ENCODE measurements around the gene DEF6.
A peak's percentile ranks its signal among the peaks of the same experiment; 100 is the strongest.

DEF6 gene

DNA sequence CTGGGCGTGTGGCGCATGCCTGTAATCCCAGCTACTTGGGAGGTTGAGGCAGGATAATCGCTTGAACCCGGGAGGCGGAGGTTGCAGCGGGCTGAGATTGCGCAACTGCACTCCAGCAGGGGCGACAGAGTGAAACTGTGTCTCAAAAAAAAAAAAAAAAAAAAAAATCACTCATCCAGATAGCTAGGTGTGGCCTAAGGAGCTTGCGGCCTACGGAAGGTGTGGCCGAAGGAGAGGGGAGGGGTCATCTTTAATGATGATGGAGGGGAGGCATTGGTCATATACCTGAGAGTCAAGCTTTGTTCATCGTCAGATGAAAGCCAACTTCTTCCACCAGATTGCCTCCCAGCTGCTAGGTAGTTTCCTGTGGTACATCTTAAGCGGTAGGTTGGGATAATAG lies 43.9 kb downstream of the DEF6 start:
- no peak for TF ChIP-seq CTCF (IDR thresholded peaks at IDR 0.05)
- DNase-seq (ENCODE audit: low spot score) = no peak
- Histone ChIP-seq H3K27ac (no peak overlapping the region), H3K4me3 (no peak overlapping the region)

DNA sequence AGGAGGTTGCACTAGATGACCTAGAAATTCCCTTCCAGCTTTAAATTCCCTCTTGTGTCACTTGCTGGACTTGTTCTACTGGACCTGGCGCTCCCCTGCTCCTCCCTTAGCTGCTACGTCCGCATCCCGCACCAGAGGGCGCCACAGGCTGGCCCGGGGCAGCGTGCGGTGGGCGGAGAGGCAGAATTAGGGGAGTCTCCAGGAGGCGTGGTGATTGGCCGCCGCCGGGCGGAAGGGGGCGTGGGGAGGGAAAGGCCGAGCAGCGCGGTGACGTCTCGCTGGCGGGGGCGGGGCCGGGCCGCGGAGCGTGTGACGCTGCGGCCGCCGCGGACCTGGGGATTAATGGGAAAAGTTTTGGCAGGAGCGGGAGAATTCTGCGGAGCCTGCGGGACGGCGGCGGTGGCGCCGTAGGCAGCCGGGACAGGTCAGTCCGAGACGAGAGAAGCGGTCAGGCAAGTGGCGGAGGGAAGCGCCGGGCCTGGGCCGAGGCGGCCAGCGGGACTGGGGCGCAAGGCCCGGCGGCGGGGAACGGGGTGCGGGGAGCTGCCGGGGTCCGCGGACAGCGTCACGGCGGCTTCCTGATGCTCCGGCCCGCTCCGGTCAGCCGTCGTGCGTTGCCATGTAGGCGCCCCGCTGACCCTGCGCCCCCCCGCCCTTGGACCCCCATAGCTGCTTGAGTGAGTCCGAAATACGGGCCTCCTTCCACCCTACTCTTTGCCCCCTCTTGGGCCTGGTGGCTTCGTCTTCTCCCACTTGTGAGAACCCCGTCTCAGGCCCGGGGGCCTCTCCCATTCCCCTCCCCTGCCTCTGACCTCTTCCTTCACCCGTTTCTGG lies 44.9 kb downstream of the DEF6 start, which contains the start of gene PPARD:
TSS of gene PPARD (plus strand) at position 301 of the 834 bp plus-strand sequence. CDS start 68,530 bp downstream, outside the sequence.
- DNase-seq (ENCODE audit: low spot score) = peak; percentile 98
- peak within 1 kb of the TSS; percentile 92 for H3K27ac ChIP-seq
- peak within 1 kb of the TSS; percentile 90 for H3K4me3 ChIP-seq
- peak; percentile 97 for TF ChIP-seq CTCF (IDR thresholded peaks at IDR 0.05)

GRCh38 chr6:35343092-35343834 lies 45.6 kb downstream of the DEF6 start:
- peak overlapping the region; percentile 92 for H3K27ac ChIP-seq
- peak overlapping the region; percentile 90 for H3K4me3 ChIP-seq
- TF ChIP-seq CTCF (IDR thresholded peaks at IDR 0.05) = no peak
- DNase-seq (ENCODE audit: low spot score) = no peak

DNA sequence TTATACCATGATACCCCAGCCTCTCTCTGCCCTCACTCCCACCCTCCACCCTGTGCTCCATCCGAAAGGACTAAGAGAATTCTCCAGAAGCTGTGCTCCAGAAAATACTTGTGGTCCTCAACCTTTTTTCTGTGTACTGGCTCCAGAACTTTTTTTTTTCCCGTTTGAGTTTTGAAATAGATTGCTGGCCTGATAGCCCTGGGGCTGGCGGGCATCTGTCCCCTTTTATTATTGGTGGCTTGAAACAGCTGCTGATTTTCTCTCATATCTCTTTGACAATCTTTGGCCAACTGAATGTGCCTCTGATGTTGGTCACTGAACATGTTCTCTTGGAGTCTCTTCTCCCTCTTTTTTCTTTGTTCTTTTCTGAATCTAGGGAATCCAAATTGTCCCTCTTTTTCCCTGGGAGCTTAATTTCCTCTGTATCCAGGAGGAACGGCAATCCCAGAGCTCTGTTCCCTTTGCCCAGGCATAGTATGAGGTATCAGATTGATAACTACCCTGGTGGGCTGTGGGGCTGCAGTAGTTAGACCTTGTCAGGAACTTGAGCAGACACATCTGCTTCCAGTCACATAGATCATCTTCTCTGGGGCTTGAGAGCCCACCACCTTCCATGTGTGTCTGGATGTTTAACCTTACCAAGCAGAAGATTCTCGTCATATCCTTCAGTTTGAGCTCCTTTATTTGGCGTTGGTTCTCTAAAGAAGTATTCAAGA lies 46.4 kb downstream of the DEF6 start:
- peak overlapping the region; percentile 30 to 92 for H3K27ac ChIP-seq
- DNase-seq (ENCODE audit: low spot score) = no peak
- peak overlapping the region; percentile 90 for H3K4me3 ChIP-seq
- no peak for TF ChIP-seq CTCF (IDR thresholded peaks at IDR 0.05)

DNA sequence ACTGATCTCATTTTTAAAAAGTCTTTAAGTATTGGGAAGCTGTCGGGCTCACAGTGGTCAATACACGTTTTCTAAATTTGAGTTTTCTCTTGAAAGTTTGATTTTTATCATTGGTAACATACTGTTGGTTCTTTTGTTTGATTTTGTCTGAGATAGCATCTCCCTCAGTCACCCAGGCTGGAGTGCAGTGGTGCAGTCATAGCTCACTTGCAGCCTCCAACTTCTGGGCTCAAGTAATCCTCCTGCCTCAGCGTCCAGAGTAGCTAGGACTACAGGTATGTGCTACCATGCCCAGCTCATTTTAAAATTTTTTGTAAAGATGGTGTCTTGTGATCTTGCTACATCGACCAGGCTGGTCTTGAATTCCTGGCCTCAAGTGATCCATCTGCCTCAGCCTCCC lies 53.8 kb downstream of the DEF6 start:
- no peak overlapping the region for H3K4me3 ChIP-seq
- DNase-seq (ENCODE audit: low spot score) = no peak
- no peak for TF ChIP-seq CTCF (IDR thresholded peaks at IDR 0.05)
- no peak overlapping the region for H3K27ac ChIP-seq

DNA sequence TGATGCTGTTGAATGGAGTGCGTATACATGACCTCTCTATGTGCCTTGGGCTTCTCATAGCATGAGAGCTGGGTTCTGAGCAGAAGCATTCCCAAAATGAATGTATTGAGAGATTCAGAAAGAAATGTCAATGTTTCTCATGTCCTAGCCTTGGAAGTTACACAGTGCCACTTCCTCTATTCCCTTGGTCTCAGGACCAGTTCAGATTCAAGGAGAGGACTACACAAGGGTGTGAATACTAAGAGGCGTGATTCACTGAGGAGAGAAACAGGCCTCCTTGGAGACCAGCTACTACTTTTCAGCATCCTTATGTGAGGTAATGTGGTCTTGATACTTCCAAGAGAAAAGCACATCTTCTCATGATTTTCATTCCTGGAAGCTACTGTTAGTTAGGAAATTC lies 55.1 kb downstream of the DEF6 start:
- no peak overlapping the region for H3K4me3 ChIP-seq
- no peak for DNase-seq (ENCODE audit: low spot score)
- no peak for TF ChIP-seq CTCF (IDR thresholded peaks at IDR 0.05)
- H3K27ac ChIP-seq = no peak overlapping the region

All from coronary artery (tissue), 2 donors.